ENCODE measurements around the gene PHF21B.
"Not testable (repeated sequence)": the region's sequence is repeated elsewhere in the genome, so short reads cannot be mapped to it uniquely, and the experiment has no call there.

PHF21B gene

GRCh38 chr22:44929359-44930015, 80.3 kb downstream of the PHF21B start:
- in situ Hi-C loops (cut with MboI; ENCODE audit: low sequenced_read_pairs) = no loop called here
- H3K4me1 ChIP-seq = no peaks in the 10 kb centered on the region
- DNase-seq (ENCODE audit: low spot score in 2 of 2) = no peak
- H3K4me3 ChIP-seq = no peak overlapping the region
- H3K27me3 ChIP-seq (ENCODE audit: low read depth) = no peaks in the 10 kb centered on the region
- no peaks in the 10 kb centered on the region for H3K36me3 ChIP-seq (replicated peaks)
- no peaks in the 10 kb centered on the region for H3K9me3 ChIP-seq

GRCh38 chr22:44928711-44929358, 81.0 kb downstream of the PHF21B start:
- no peaks in the 10 kb centered on the region for H3K36me3 ChIP-seq (replicated peaks)
- H3K27me3 ChIP-seq (ENCODE audit: low read depth) = no peaks in the 10 kb centered on the region
- DNase-seq (ENCODE audit: low spot score in 2 of 2) = no peak
- H3K9me3 ChIP-seq = no peaks in the 10 kb centered on the region
- H3K4me3 ChIP-seq = no peak overlapping the region
- in situ Hi-C loops (cut with MboI; ENCODE audit: low sequenced_read_pairs) = no loop called here
- H3K4me1 ChIP-seq = no peaks in the 10 kb centered on the region

- Histone ChIP-seq H3K9me3 (no peaks in the 10 kb centered on the region), H3K36me3 (replicated peaks) (no peaks in the 10 kb centered on the region), H3K27me3 (ENCODE audit: low read depth) (no peaks in the 10 kb centered on the region), H3K4me1 (no peaks in the 10 kb centered on the region), H3K4me3 (no peak overlapping the region)
- DNase-seq (ENCODE audit: low spot score in 2 of 2) = no peak
- in situ Hi-C loops (cut with MboI; ENCODE audit: low sequenced_read_pairs) = no loop called here
Measured at GRCh38 chr22:44928136-44928463, 81.7 kb downstream of the PHF21B start.

- in situ Hi-C loops (cut with MboI; ENCODE audit: low sequenced_read_pairs) = no loop called here
- no peak for DNase-seq (ENCODE audit: low spot score in 2 of 2)
- Histone ChIP-seq H3K4me3 (no peak overlapping the region), H3K9me3 (no peaks in the 10 kb centered on the region), H3K4me1 (no peaks in the 10 kb centered on the region), H3K27me3 (ENCODE audit: low read depth) (no peaks in the 10 kb centered on the region), H3K36me3 (replicated peaks) (no peaks in the 10 kb centered on the region)
Measured at GRCh38 chr22:44927463-44928135, 82.2 kb downstream of the PHF21B start.

- Histone ChIP-seq H3K27me3 (ENCODE audit: low read depth) (no peaks in the 10 kb centered on the region), H3K4me3 (no peak overlapping the region), H3K9me3 (no peaks in the 10 kb centered on the region), H3K4me1 (no peaks in the 10 kb centered on the region), H3K36me3 (replicated peaks) (no peaks in the 10 kb centered on the region)
- in situ Hi-C loops (cut with MboI; ENCODE audit: low sequenced_read_pairs) = no loop called here
- no peak for DNase-seq (ENCODE audit: low spot score in 2 of 2)
Measured at GRCh38 chr22:44926491-44927415, 83.1 kb downstream of the PHF21B start.

GRCh38 chr22:44926124-44926475, 83.7 kb downstream of the PHF21B start:
- DNase-seq (ENCODE audit: low spot score in 2 of 2) = no peak
- Histone ChIP-seq H3K36me3 (replicated peaks) (no peaks in the 10 kb centered on the region), H3K9me3 (no peaks in the 10 kb centered on the region), H3K4me3 (no peak overlapping the region), H3K27me3 (ENCODE audit: low read depth) (no peaks in the 10 kb centered on the region), H3K4me1 (no peaks in the 10 kb centered on the region)
- in situ Hi-C loops (cut with MboI; ENCODE audit: low sequenced_read_pairs) = no loop called here

GRCh38 chr22:44925465-44926123, 84.2 kb downstream of the PHF21B start:
- no peaks in the 10 kb centered on the region for H3K36me3 ChIP-seq (replicated peaks)
- H3K4me1 ChIP-seq = no peaks in the 10 kb centered on the region
- no peaks in the 10 kb centered on the region for H3K27me3 ChIP-seq (ENCODE audit: low read depth)
- no peak for DNase-seq (ENCODE audit: low spot score in 2 of 2)
- H3K9me3 ChIP-seq = no peaks in the 10 kb centered on the region
- in situ Hi-C loops (cut with MboI; ENCODE audit: low sequenced_read_pairs) = no loop called here
- H3K4me3 ChIP-seq = no peak overlapping the region

GRCh38 chr22:44924710-44925109, 85.1 kb downstream of the PHF21B start:
- no peak overlapping the region for H3K4me3 ChIP-seq
- no peaks in the 10 kb centered on the region for H3K27me3 ChIP-seq (ENCODE audit: low read depth)
- H3K9me3 ChIP-seq = no peaks in the 10 kb centered on the region
- no peaks in the 10 kb centered on the region for H3K4me1 ChIP-seq
- no peak for DNase-seq (ENCODE audit: low spot score in 2 of 2)
- H3K36me3 ChIP-seq (replicated peaks) = no peaks in the 10 kb centered on the region
- in situ Hi-C loops (cut with MboI; ENCODE audit: low sequenced_read_pairs) = no loop called here

- Histone ChIP-seq H3K4me3 (no peak overlapping the region), H3K9me3 (no peaks in the 10 kb centered on the region), H3K4me1 (no peaks in the 10 kb centered on the region), H3K36me3 (replicated peaks) (no peaks in the 10 kb centered on the region), H3K27me3 (ENCODE audit: low read depth) (no peaks in the 10 kb centered on the region)
- DNase-seq (ENCODE audit: low spot score in 2 of 2) = no peak
- in situ Hi-C loops (cut with MboI; ENCODE audit: low sequenced_read_pairs) = no loop called here
Measured at GRCh38 chr22:44924098-44924497, 85.7 kb downstream of the PHF21B start.

- H3K4me1 ChIP-seq; DNase-seq (ENCODE audit: low spot score in 2 of 2); H3K36me3 ChIP-seq (replicated peaks); H3K27me3 ChIP-seq (ENCODE audit: low read depth); H3K9me3 ChIP-seq; in situ Hi-C loops (cut with MboI; ENCODE audit: low sequenced_read_pairs); H3K4me3 ChIP-seq: not testable (repeated sequence)
Measured at GRCh38 chr22:44921766-44922165, 88.0 kb downstream of the PHF21B start.

- Histone ChIP-seq H3K27me3 (ENCODE audit: low read depth) (no peaks in the 10 kb centered on the region), H3K4me1 (no peaks in the 10 kb centered on the region), H3K36me3 (replicated peaks) (no peaks in the 10 kb centered on the region), H3K4me3 (no peak overlapping the region), H3K9me3 (no peaks in the 10 kb centered on the region)
- no peak for DNase-seq (ENCODE audit: low spot score in 2 of 2)
- in situ Hi-C loops (cut with MboI; ENCODE audit: low sequenced_read_pairs) = no loop called here
Measured at GRCh38 chr22:44920183-44920582, 89.6 kb downstream of the PHF21B start.

- Histone ChIP-seq H3K27me3 (ENCODE audit: low read depth) (no peaks in the 10 kb centered on the region), H3K4me3 (no peak overlapping the region), H3K4me1 (no peaks in the 10 kb centered on the region), H3K36me3 (replicated peaks) (no peaks in the 10 kb centered on the region), H3K9me3 (no peaks in the 10 kb centered on the region)
- in situ Hi-C loops (cut with MboI; ENCODE audit: low sequenced_read_pairs) = no loop called here
- no peak for DNase-seq (ENCODE audit: low spot score in 2 of 2)
Measured at GRCh38 chr22:44919691-44920090, 90.1 kb downstream of the PHF21B start.

- H3K36me3 ChIP-seq (replicated peaks) = no peaks in the 10 kb centered on the region
- H3K9me3 ChIP-seq = no peaks in the 10 kb centered on the region
- in situ Hi-C loops (cut with MboI; ENCODE audit: low sequenced_read_pairs) = no loop called here
- H3K4me1 ChIP-seq = no peaks in the 10 kb centered on the region
- H3K27me3 ChIP-seq (ENCODE audit: low read depth) = no peaks in the 10 kb centered on the region
- no peak for DNase-seq (ENCODE audit: low spot score in 2 of 2)
- H3K4me3 ChIP-seq = no peak overlapping the region
Measured at GRCh38 chr22:44918925-44919392, 90.8 kb downstream of the PHF21B start.
